ENCODE data around the gene TAS2R14.

- TF ChIP-seq CTCF (conservative IDR thresholded peaks at IDR 0.05; ENCODE audit: low read depth, low read length) (no peak), EZH2 (IDR thresholded peaks at IDR 0.05; ENCODE audit: borderline replicate concordance, low read depth, low read length, poor library complexity, severe bottlenecking) (no peak)
Observed at GRCh38 chr12:10904686-10905085, 34.4 kb downstream of the TAS2R14 start.
